Superior temporal gyrus (tissue), 1 donor: ENCODE data around the gene CYSTM1.

ENCODE experiments used
- DNase-seq: peaks from one replicate; pipeline ENCODE4 v3.0.0-alpha.2; 2016; ENCODE audit errors: extremely low spot score

Gene CYSTM1

DNA sequence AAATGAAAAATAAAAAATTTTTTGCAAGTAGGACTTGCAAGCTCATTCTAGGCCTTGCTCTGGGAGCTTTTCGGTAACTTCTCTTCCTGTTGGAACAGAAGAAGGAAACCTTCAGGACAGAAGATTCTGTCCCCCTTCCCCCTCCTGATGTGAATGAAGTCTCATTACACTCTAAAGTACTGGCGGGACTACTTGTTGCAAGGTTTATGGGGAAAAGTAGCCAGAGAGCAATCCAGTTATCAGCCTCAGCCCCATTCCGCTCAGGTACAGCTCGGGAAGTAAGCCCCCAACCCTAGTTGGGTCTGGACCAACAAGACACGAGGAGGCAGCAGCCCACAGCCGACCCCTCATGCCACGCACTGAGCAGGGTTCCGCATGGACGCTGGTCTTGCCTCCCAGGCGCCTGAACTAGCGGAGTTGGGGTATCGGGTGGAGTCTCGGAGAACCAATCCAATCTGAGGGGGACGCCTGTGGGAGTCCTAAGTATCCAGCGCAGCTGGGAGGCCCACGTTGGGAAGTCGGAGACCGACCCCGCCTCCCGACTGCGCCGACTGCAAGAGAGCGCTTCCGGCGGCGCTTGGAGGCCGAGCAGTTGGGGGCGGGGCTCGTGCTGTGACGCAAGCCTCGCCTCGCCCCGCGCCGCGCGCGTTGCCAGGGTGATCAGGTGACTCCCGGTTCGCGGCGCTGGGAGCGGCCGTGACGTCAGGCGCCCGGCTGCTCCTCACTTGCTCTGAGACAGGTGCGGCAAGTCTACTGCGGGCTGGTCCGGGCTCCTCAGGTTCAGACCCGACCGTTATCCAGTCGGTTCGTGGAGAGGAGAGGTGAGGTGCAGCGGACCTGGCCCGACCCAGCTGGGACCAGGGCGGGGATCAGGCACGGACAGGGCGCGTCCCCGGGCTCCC lies at the start of gene CYSTM1:
Gene CYSTM1, plus strand, starts transcription at position 724 of the 902 bp plus-strand sequence. CDS start 19,278 bp downstream, outside the sequence.
- peak; percentile 93 for DNase-seq

DNA sequence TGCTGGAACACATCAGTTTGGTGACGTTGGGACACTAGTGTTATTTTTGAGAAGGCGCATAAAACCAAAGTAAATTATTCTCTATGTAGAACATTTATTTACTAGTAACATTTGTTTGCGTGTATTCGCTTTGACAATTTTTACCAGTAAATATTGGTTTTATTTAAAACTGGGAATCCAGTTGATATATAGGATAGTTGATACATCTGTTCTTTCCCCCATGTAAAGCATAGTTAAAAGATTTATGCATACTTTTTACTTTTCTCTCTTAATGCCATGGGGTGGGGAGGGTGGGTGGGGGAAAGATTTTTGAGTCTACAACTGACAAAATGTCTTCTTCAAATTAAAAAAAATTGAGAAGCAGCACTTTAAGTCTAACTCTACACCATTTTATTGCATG lies 49.4 kb upstream of the CYSTM1 start, which contains the start of gene IGIP:
Gene IGIP, plus strand, starts transcription at position 301 of the 400 bp plus-strand sequence. CDS start 2,540 bp downstream, outside the sequence.
- no peak for DNase-seq

DNA sequence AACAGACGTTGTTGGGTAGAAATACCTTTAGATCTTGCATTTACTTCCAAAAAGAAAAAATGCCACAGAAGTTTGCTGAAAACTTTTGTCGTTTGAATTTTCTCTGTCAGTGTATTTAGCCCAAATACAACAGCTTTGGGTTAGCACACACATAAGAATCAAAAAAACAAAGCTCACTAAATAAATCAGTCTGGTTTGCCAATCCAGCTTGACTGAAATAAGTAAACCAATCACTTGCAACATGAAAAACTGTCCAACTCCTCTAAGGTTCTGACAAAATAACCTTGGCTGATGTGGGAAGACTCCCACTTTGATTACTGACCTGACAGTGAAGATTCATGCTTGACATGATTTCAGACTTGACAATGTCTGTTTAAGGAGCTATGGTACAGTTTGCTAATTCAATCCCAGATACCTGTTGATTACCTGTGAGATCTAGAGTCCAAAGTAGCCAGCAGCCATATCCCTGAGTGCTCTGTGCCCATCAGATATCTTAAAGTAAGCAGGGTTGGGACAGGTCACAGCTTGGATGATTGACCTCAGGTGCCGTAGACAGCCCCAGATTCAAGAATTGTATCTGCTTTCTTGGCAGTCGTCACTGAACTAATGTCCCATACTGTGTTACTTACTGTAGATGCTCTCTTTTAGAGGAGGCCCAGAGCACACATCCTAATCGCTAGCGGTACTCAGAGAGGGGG lies 48.5 kb upstream of the CYSTM1 start:
- DNase-seq: no peak

GRCh38 chr5:140128376-140128775 lies 46.6 kb upstream of the CYSTM1 start:
- no peak for DNase-seq

DNA sequence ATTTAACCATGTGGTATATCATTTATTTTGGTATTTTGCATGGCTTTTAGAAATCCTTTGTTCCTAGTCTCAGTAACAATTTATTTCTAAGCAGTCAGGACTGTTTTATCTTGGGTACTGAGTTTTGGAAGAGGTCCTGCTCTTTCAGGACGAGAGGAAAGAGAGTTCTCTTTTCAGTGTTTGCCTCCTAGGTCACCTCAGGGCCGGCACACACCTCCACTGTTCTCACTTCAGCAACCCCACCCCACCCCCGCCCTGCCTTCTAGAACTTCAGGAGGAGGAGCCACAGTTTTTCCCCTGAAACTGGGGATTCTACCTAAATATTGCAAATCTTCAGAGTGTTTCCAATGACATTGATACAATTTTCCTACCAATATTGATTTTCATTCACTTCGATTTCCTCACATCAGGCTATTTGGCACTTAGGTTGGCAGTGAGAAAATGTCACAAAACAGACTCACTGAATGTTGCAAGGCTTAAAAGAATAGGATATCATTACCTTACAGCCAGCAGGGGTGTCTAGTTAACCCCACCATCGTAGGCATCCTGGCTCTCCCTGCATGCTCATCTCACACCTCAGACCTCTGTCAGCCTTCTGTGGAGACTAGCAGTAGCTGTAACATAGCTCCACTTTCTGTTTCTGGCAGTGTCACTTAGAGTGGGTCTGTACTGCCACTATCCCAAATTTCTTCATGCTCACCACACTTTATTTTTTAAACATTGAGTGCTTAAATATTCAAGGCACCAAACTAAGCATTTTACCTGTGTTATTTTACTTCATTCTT lies 43.8 kb upstream of the CYSTM1 start:
- DNase-seq: no peak

DNA sequence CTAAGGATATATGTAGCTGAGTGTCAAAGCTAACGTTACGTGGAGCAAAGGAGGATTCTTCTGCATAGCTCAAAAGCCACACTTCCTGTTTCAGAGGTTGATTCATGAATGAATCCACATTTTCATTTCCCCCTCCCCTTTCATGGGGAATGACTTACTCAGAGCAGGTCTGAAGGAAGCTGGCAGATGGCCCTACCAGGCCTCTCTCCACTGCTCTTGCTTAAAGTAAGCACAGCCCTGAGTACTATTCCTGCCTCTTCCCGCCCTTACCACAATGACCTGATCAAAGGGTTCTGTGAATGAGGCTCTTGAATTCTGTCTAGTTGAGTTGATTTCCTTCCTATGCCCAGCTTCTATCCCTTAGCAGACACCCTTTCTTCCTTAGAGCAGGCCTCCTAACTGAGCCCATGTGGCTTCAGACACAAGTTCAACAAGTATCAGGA lies 43.0 kb upstream of the CYSTM1 start:
- DNase-seq: no peak

- DNase-seq: no peak
These were observed 41.3 kb upstream of the CYSTM1 start for GRCh38 chr5:140133514-140134167.

- no peak for DNase-seq
These were observed 40.6 kb upstream of the CYSTM1 start for GRCh38 chr5:140134277-140134935.

DNA sequence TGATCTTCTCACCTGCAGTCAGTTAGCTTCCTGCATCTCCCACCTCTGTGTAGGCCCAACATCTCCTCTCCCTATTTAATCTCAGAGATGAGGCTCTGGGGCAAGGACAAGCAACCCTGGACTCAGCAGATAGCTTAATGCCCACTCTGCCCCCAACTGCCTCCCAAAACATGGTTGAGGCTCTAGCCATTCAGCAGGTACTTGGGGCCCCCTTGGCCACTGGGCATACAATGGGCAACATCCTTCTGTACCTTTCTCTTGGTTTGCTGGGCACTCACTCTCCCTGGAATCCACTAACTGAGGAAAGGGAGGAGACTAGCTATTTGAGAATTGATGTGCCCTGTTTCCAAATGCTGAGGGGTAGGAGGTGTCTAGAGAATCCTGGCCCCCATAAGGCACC lies 39.9 kb upstream of the CYSTM1 start:
- no peak for DNase-seq

GRCh38 chr5:140136624-140137023 lies 38.4 kb upstream of the CYSTM1 start:
- DNase-seq: no peak

- no peak for DNase-seq
These were observed 34.6 kb upstream of the CYSTM1 start for GRCh38 chr5:140140435-140140834.

DNA sequence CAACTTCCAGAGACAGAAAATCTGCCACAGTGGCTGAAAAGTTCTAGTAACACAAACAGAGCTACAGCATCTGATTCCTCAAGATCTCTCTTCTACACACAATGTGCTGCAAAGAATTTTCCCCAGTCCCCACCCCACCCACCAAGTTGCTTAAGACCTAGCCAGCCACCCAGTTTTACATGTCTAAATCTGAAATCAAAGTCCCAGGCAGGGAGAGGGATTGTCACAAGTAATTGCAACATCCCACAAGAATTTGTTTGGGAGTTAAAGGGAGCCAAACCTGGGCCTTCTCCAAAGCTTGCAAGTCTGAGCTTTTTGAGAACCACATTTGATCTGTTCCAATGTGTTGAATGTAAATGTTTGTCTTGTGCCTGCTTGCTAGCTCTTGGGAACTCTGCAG lies 33.7 kb upstream of the CYSTM1 start:
- no peak for DNase-seq

GRCh38 chr5:140142246-140142645 lies 32.7 kb upstream of the CYSTM1 start:
- DNase-seq: no peak

DNA sequence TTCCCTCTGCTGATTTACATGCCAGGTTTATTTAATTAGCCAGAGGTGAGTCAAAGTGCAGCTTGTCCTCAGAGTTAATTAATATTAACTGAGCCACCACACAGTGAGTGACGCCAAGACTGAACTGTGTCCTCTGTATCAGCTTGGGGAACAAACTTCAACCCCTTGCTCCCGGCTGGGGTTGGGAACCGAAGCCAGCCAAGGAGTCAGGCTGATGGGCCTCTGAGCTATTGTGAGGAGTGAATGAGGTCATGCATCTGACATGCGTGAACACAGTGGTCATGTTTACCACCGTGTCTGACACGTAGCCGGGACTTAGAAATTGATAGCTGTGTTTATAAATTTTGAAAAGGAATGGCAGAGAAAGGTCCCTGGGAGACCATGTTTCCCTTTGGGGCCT lies 32.1 kb upstream of the CYSTM1 start:
- no peak for DNase-seq

DNA sequence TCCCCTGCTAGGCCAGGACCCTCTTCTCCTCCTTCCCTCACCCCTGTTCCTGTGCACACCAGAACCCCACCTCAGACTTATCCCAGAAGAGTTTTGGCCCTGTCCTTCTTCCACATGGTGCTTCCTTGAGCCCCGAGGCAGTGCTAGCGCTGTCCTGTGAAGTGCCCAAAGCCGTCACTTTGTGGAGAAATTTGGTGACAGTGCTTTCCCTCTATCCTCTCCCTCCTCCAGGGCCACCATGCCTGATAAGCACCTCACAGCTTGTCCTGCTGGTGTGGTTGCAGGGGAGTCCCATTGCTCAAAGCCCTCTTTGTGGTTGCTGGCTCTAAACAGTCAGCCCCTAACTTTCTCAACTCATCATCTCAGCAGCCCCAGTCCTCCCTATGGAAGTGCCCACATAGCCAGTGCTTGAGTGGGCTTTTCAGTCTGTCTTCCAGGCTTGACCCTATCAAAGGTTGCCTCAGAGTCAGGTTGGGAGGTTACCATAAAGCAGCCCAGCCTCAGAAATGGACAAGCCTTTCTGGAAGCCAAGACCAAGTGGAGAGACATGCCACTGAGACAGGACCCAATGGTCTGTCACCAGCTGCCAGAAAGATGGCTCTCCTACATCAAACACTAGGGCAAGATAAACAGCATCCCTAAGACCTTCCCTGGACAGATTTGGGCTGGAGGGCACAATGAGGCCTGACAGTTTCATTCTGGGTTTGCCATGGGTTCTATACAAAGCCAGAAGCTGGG lies 31.3 kb upstream of the CYSTM1 start:
- DNase-seq: no peak

- DNase-seq: no peak
These were observed 29.7 kb upstream of the CYSTM1 start for GRCh38 chr5:140145256-140145655.

GRCh38 chr5:140145818-140146522 lies 29.0 kb upstream of the CYSTM1 start:
- peak; percentile 65 for DNase-seq

GRCh38 chr5:140146523-140146842 lies 28.5 kb upstream of the CYSTM1 start:
- DNase-seq: no peak

GRCh38 chr5:140147460-140147859 lies 27.5 kb upstream of the CYSTM1 start:
- DNase-seq: no peak

GRCh38 chr5:140148508-140148907 lies 26.5 kb upstream of the CYSTM1 start:
- no peak for DNase-seq
